ENCODE measurements around the gene ANKIB1. TPM values are rescaled to one million over a fixed set of nuclear protein-coding genes. Genes with fewer than 3 reads are reported as not detected.

Gene ANKIB1
- total and polyA plus RNA-seq, 2 donors (not counting 1 experiment from before 2014, with no cell fraction given), result 53.4 to 60.4 TPM

DNA sequence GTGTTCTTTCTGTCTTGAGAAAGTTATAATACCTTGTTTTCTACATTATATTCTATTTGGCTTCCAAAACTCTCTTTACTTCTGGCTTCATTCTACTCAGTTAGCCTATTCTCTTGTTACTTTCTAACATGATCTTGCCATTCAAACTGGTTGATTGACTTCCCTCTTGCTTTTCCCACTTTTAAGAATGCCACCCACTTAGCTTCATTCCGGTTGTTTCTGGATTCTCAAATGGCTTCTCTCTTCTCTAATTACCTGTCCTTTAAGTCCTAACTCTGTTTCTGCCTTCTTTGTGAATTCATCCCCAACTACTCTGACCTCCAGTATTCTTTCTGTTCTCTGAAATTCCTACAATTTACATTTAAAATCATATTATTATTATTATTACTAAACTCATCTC is 52.0 kb downstream of the ANKIB1 start:
- no peak for TF ChIP-seq CTCF (conservative IDR thresholded peaks at IDR 0.05 in 1 of 2, IDR thresholded peaks at IDR 0.05 in 1 of 2; ENCODE audit: low read depth in 1 of 2, low read length in 2 of 2)
- TF ChIP-seq EZH2 (IDR thresholded peaks at IDR 0.05; ENCODE audit: low read length, missing control alignments), result no peak
- Histone ChIP-seq H2AFZ (ENCODE audit: low read length) (no peak overlapping the region), H3K4me3 (replicated peaks in 1 of 4; ENCODE audit: control extremely low read depth in 1 of 4, insufficient read depth in 1 of 4, low read depth in 3 of 4, low read length in 4 of 4) (no peak overlapping the region), H3K36me3 (ENCODE audit: control insufficient read depth, insufficient read depth, low read length) (no peaks in the 10 kb centered on the region), H3K9ac (ENCODE audit: insufficient read depth, low read length) (no peak overlapping the region), H3K27ac (ENCODE audit: insufficient read depth, low read length) (no peak overlapping the region), H3K27me3 (ENCODE audit: control insufficient read depth, insufficient read depth, low read length) (no peaks in the 10 kb centered on the region), H3K4me2 (ENCODE audit: extremely low read depth, insufficient read depth, low read length) (no peak overlapping the region), H3K79me2 (ENCODE audit: control insufficient read depth, insufficient read depth, low read length) (peaks cover 8% of the 10 kb centered on the region), H3K9me3 (ENCODE audit: control insufficient read depth, insufficient read depth, low read depth, low read length) (no peaks in the 10 kb centered on the region), H4K20me1 (ENCODE audit: control insufficient read depth, extremely low read depth, insufficient read depth, low read length) (no peaks in the 10 kb centered on the region), H3K4me1 (ENCODE audit: control insufficient read depth, extremely low read depth, insufficient read depth, low read length) (no peaks in the 10 kb centered on the region)
- no peak for DNase-seq (ENCODE audit: low read depth in 2 of 2)

DNA sequence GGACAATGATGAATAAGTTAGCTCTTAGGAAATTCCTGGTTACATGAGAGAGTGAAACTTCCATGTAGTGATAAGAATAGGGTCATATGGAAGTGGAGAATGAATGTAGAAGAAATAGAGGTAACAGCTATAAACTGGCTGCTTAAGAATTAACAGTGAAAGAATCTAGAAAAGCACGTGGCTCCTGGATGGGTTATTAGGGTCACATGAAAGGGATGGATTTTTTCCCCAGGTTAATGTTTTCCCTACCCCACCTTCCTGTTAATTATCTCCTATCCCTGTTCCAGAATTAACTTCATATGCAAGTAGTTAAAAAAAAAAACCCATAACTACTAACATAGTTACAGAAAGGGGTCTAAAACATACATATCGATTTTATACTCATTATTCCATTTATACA is 58.0 kb downstream of the ANKIB1 start:
- Histone ChIP-seq H3K27ac (ENCODE audit: insufficient read depth, low read length) (no peak overlapping the region), H4K20me1 (ENCODE audit: control insufficient read depth, extremely low read depth, insufficient read depth, low read length) (no peaks in the 10 kb centered on the region), H3K4me3 (replicated peaks in 1 of 4; ENCODE audit: control extremely low read depth in 1 of 4, insufficient read depth in 1 of 4, low read depth in 3 of 4, low read length in 4 of 4) (no peak overlapping the region), H3K27me3 (ENCODE audit: control insufficient read depth, insufficient read depth, low read length) (no peaks in the 10 kb centered on the region), H3K4me2 (ENCODE audit: extremely low read depth, insufficient read depth, low read length) (no peak overlapping the region), H3K79me2 (ENCODE audit: control insufficient read depth, insufficient read depth, low read length) (no peaks in the 10 kb centered on the region), H3K9ac (ENCODE audit: insufficient read depth, low read length) (no peak overlapping the region), H3K36me3 (ENCODE audit: control insufficient read depth, insufficient read depth, low read length) (no peaks in the 10 kb centered on the region), H3K9me3 (ENCODE audit: control insufficient read depth, insufficient read depth, low read depth, low read length) (no peaks in the 10 kb centered on the region), H2AFZ (ENCODE audit: low read length) (no peak overlapping the region), H3K4me1 (ENCODE audit: control insufficient read depth, extremely low read depth, insufficient read depth, low read length) (no peaks in the 10 kb centered on the region)
- no peak for DNase-seq (ENCODE audit: low read depth in 2 of 2)
- no peak for TF ChIP-seq EZH2 (IDR thresholded peaks at IDR 0.05; ENCODE audit: low read length, missing control alignments)
- no peak for TF ChIP-seq CTCF (conservative IDR thresholded peaks at IDR 0.05 in 1 of 2, IDR thresholded peaks at IDR 0.05 in 1 of 2; ENCODE audit: low read depth in 1 of 2, low read length in 2 of 2)

DNA sequence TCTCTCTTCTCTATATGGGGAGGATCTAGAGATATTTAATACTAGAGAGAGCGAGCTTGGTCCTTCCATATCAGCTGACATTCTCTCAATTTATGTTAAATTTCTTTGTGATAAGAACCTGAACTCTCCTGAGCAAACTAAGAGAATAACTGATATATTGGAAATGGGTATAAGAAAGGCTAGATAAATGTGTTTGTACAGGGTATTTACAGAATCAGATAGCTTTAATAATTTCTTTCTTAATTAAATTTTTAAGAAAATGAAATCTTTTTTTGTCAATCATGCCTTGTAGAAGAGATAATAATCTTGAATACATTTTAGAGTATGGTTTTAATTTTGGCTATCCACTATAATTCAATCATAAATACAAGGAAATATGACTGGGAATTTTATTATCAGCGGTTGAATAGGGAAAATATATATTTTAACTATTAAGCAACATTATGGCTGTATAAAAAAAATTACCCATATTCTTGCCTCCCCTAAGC is 58.7 kb downstream of the ANKIB1 start:
- Histone ChIP-seq H2AFZ (ENCODE audit: low read length) (no peak overlapping the region), H3K4me3 (replicated peaks in 1 of 4; ENCODE audit: control extremely low read depth in 1 of 4, insufficient read depth in 1 of 4, low read depth in 3 of 4, low read length in 4 of 4) (no peak overlapping the region), H3K36me3 (ENCODE audit: control insufficient read depth, insufficient read depth, low read length) (no peaks in the 10 kb centered on the region), H3K4me2 (ENCODE audit: extremely low read depth, insufficient read depth, low read length) (no peak overlapping the region), H4K20me1 (ENCODE audit: control insufficient read depth, extremely low read depth, insufficient read depth, low read length) (no peaks in the 10 kb centered on the region), H3K9ac (ENCODE audit: insufficient read depth, low read length) (no peak overlapping the region), H3K4me1 (ENCODE audit: control insufficient read depth, extremely low read depth, insufficient read depth, low read length) (no peaks in the 10 kb centered on the region), H3K9me3 (ENCODE audit: control insufficient read depth, insufficient read depth, low read depth, low read length) (no peaks in the 10 kb centered on the region), H3K27ac (ENCODE audit: insufficient read depth, low read length) (no peak overlapping the region), H3K79me2 (ENCODE audit: control insufficient read depth, insufficient read depth, low read length) (no peaks in the 10 kb centered on the region), H3K27me3 (ENCODE audit: control insufficient read depth, insufficient read depth, low read length) (no peaks in the 10 kb centered on the region)
- TF ChIP-seq EZH2 (IDR thresholded peaks at IDR 0.05; ENCODE audit: low read length, missing control alignments) (no peak), CTCF (conservative IDR thresholded peaks at IDR 0.05 in 1 of 2, IDR thresholded peaks at IDR 0.05 in 1 of 2; ENCODE audit: low read depth in 1 of 2, low read length in 2 of 2) (no peak)
- DNase-seq (ENCODE audit: low read depth in 2 of 2), result no peak
